AG08395 (cell line): ENCODE data around the gene PHKA2.

Experiments used
- DNase-seq: peaks from one replicate; pipeline ENCODE4 v3.0.0; 2012; ENCODE audit warnings: mixed read lengths, low spot score

The PHKA2 gene

GRCh38 chrX:18887825-18888212 is 96.1 kb downstream of the PHKA2 start:
- no peak for DNase-seq

- DNase-seq = no peak
Observed at GRCh38 chrX:18887177-18887824, 96.6 kb downstream of the PHKA2 start.

GRCh38 chrX:18886344-18887161 is 97.4 kb downstream of the PHKA2 start:
- DNase-seq = peak; percentile 31

GRCh38 chrX:18886005-18886343 is 97.9 kb downstream of the PHKA2 start:
- no peak for DNase-seq

- no peak for DNase-seq
Observed at GRCh38 chrX:18885328-18886004, 98.4 kb downstream of the PHKA2 start.

- no peak for DNase-seq
Observed at GRCh38 chrX:18884916-18885315, 99.0 kb downstream of the PHKA2 start.

GRCh38 chrX:18883961-18884765 is 99.8 kb downstream of the PHKA2 start:
- no peak for DNase-seq

GRCh38 chrX:18883234-18883960 is 100.5 kb downstream of the PHKA2 start:
- DNase-seq = no peak

- no peak for DNase-seq
Observed at GRCh38 chrX:18879144-18879543, 104.8 kb downstream of the PHKA2 start.

GRCh38 chrX:18877469-18877868 is 106.4 kb downstream of the PHKA2 start:
- DNase-seq = no peak

GRCh38 chrX:18875256-18875878 is 108.5 kb downstream of the PHKA2 start:
- no peak for DNase-seq

- DNase-seq = no peak
Observed at GRCh38 chrX:18874560-18875255, 109.2 kb downstream of the PHKA2 start.

- DNase-seq = no peak
Observed at GRCh38 chrX:18873836-18874235, 110.1 kb downstream of the PHKA2 start.

- DNase-seq = peak; percentile 65
Observed at GRCh38 chrX:18873189-18873791, 110.6 kb downstream of the PHKA2 start.

GRCh38 chrX:18872621-18873020 is 111.3 kb downstream of the PHKA2 start:
- no peak for DNase-seq

GRCh38 chrX:18871970-18872369 is 111.9 kb downstream of the PHKA2 start:
- DNase-seq = no peak

- no peak for DNase-seq
Observed at GRCh38 chrX:18871161-18871890, 112.6 kb downstream of the PHKA2 start.

GRCh38 chrX:18864390-18864920 is 119.5 kb downstream of the PHKA2 start:
- no peak for DNase-seq

GRCh38 chrX:18861511-18861910 is 122.4 kb downstream of the PHKA2 start:
- no peak for DNase-seq
